Keratinocyte (primary cell): ENCODE results near the gene ZNF561. TPM values are rescaled to one million over a fixed set of nuclear protein-coding genes. Genes with fewer than 3 reads are reported as not detected.
"Not testable (repeated sequence)": the region's sequence is repeated elsewhere in the genome, so short reads cannot be mapped to it uniquely, and the experiment has no call there.

Source experiments
- DNase-seq: peaks from one replicate; pipeline ENCODE4 v3.0.0-alpha.2; 2011; ENCODE audit warnings: low read depth, missing footprints, low spot score
- FAIRE-seq: peaks from 2 replicates; lab custom pipeline; 2011; peaks lifted over from hg19 to GRCh38; lab: Jason Lieb, UNC
- H2AFZ ChIP-seq: 2 replicates; pipeline ENCODE4 v1.6.0; 2012; ENCODE audit warnings: low read length, control low read depth, inconsistent platforms; ENCODE audit not compliant: control insufficient read depth
- H3K27ac ChIP-seq: 2 replicates; pipeline ENCODE4 v1.5.1; 2011; ENCODE audit warnings: low read length; ENCODE audit not compliant: control insufficient read depth, insufficient read depth
- H3K27me3 ChIP-seq: 3 replicates; pipeline ENCODE4 v1.6.0; 2011; ENCODE audit warnings: low read length; ENCODE audit not compliant: control insufficient read depth, insufficient read depth; ENCODE audit errors: extremely low read depth
- H3K36me3 ChIP-seq, 2 experiments: 2 replicates in 1 of 2; 3 replicates in 1 of 2; pipeline ENCODE4 v1.5.1; 2011; ENCODE audit warnings: low read length in 2 of 2, mild to moderate bottlenecking in 1 of 2; ENCODE audit not compliant: control insufficient read depth in 2 of 2, insufficient read depth in 2 of 2; ENCODE audit errors: extremely low read depth in 1 of 2
- H3K4me1 ChIP-seq: 3 replicates; pipeline ENCODE4 v1.5.1; 2011; ENCODE audit warnings: low read length; ENCODE audit not compliant: control insufficient read depth, insufficient read depth; ENCODE audit errors: extremely low read depth
- H3K4me2 ChIP-seq: 3 replicates; pipeline ENCODE4 v1.6.0; 2011; ENCODE audit warnings: low read depth, low read length; ENCODE audit not compliant: control insufficient read depth, insufficient read depth; ENCODE audit errors: extremely low read depth
- H3K4me3 ChIP-seq, 3 experiments: fragments of 200-600 bp in 1 of 3; sonication (generic) in 1 of 3; 2 replicates in 2 of 3; 3 replicates in 1 of 3; pipeline ENCODE4 v1.5.1; 2011 to 2016; ENCODE audit warnings: low read length in 3 of 3, mild to moderate bottlenecking in 3 of 3, control low read depth in 2 of 3, inconsistent platforms in 1 of 3, low read depth in 1 of 3, mixed read lengths in 1 of 3, mixed run types in 1 of 3, moderate library complexity in 1 of 3; ENCODE audit not compliant: control insufficient read depth in 2 of 3, insufficient read depth in 2 of 3; ENCODE audit errors: extremely low read depth in 1 of 3
- H3K79me2 ChIP-seq: 2 replicates; pipeline ENCODE4 v1.6.0; 2012; ENCODE audit warnings: low read length; ENCODE audit not compliant: control insufficient read depth, insufficient read depth
- H3K9ac ChIP-seq: 3 replicates; pipeline ENCODE4 v1.6.0; 2011; ENCODE audit warnings: low read length; ENCODE audit not compliant: control insufficient read depth, insufficient read depth; ENCODE audit errors: extremely low read depth
- H3K9me1 ChIP-seq: 3 replicates; pipeline ENCODE4 v1.6.0; 2011; ENCODE audit warnings: low read length; ENCODE audit not compliant: control insufficient read depth, insufficient read depth; ENCODE audit errors: extremely low read depth
- H3K9me3 ChIP-seq: 2 replicates; pipeline ENCODE4 v1.5.1; 2012; ENCODE audit warnings: low read depth, low read length; ENCODE audit not compliant: control insufficient read depth
- H4K20me1 ChIP-seq: 3 replicates; pipeline ENCODE4 v1.6.0; 2011; ENCODE audit warnings: low read length; ENCODE audit not compliant: control insufficient read depth, insufficient read depth; ENCODE audit errors: extremely low read depth
- CTCF ChIP-seq, 3 experiments: IDR thresholded peaks in 1 of 3; conservative IDR thresholded peaks in 1 of 3; optimal IDR thresholded peaks in 1 of 3; 2 replicates in 2 of 3; 3 replicates in 1 of 3; pipeline versions ENCODE3 to v1.5.1; 2011; ENCODE audit warnings: low read length in 3 of 3, mild to moderate bottlenecking in 3 of 3, moderate library complexity in 2 of 3, control low read depth in 1 of 3, inconsistent platforms in 1 of 3; ENCODE audit not compliant: insufficient read depth in 2 of 3; ENCODE audit errors: extremely low read depth in 1 of 3
- EZH2 ChIP-seq: IDR thresholded peaks from one replicate; pipeline ENCODE4 v1.6.1; 2012; ENCODE audit warnings: inconsistent platforms, mild to moderate bottlenecking, low read length, moderate library complexity
- dilution Hi-C: fragments of 300-500 bp; cut with MboI; formaldehyde crosslinking; loops from one replicate; pipeline ENCODE4 v1.7.0; 2020; ENCODE audit warnings: low sequenced_read_pairs; ENCODE audit not compliant: extremely low pct_ligation_motif_present
- polyA plus RNA-seq, 5 experiments: library from polyadenylated mRNA; depleted of rRNA in 3 of 5; stranded (reverse) in 3 of 5; stranded (forward) in 1 of 5; unstranded in 1 of 5; fragments of >200 nt; gene quantifications; 1 replicate in 1 of 5; 2 replicates in 3 of 5; 3 replicates in 1 of 5; pipeline versions ENCODE4 v1.2.1 to v1.2.3, GENCODE V29; 2011 to 2012; ENCODE audit warnings: missing spikeins in 2 of 5, low read depth in 1 of 5, low replicate concordance in 1 of 5

ZNF561 gene
- polyA plus RNA-seq, 1 donor (not counting 4 experiments of a cell fraction or from before 2014, with no cell fraction given) = 56.3 TPM

GRCh38 chr19:9667898-9668297, 46.9 kb upstream of the ZNF561 start:
- no peak for TF ChIP-seq EZH2
- no peak for TF ChIP-seq CTCF (optimal IDR thresholded peaks at IDR 0.05 in 1 of 3, IDR thresholded peaks at IDR 0.05 in 1 of 3, conservative IDR thresholded peaks at IDR 0.05 in 1 of 3; ENCODE audit: extremely low read depth in 1 of 3, insufficient read depth in 2 of 3, low read length in 3 of 3)
- Histone ChIP-seq H3K79me2 (peaks cover 99% of the 10 kb centered on the region), H3K27ac (no peak overlapping the region), H2AFZ (no peak overlapping the region), H3K9ac (no peak overlapping the region), H3K27me3 (no peaks in the 10 kb centered on the region), H3K4me1 (no peaks in the 10 kb centered on the region), H3K9me1 (no peaks in the 10 kb centered on the region), H3K4me3 (no peak overlapping the region), H3K9me3 (peaks cover 6% of the 10 kb centered on the region), H4K20me1 (no peaks in the 10 kb centered on the region), H3K36me3 (peaks cover 6 to 11% of the 10 kb centered on the region in 2 experiments), H3K4me2 (no peak overlapping the region)
- no peak for FAIRE-seq
- dilution Hi-C loops = no loop called here
- no peak for DNase-seq

GRCh38 chr19:9658769-9659168, 37.7 kb upstream of the ZNF561 start:
- FAIRE-seq (no peak), DNase-seq (no peak)
- Histone ChIP-seq H3K4me2 (no peak overlapping the region), H3K9me3 (peaks cover 4% of the 10 kb centered on the region), H3K36me3 (peaks cover 21 to 29% of the 10 kb centered on the region in 2 experiments), H3K4me1 (no peaks in the 10 kb centered on the region), H3K27ac (no peak overlapping the region), H2AFZ (no peak overlapping the region), H3K79me2 (peaks cover 59% of the 10 kb centered on the region), H3K4me3 (no peak overlapping the region), H3K9ac (no peak overlapping the region), H3K9me1 (no peaks in the 10 kb centered on the region), H4K20me1 (no peaks in the 10 kb centered on the region), H3K27me3 (no peaks in the 10 kb centered on the region)
- dilution Hi-C loops = no loop called here
- TF ChIP-seq EZH2 (no peak), CTCF (optimal IDR thresholded peaks at IDR 0.05 in 1 of 3, IDR thresholded peaks at IDR 0.05 in 1 of 3, conservative IDR thresholded peaks at IDR 0.05 in 1 of 3; ENCODE audit: extremely low read depth in 1 of 3, insufficient read depth in 2 of 3, low read length in 3 of 3) (no peak)

GRCh38 chr19:9653066-9653555, 32.1 kb upstream of the ZNF561 start:
- H3K9ac ChIP-seq = not testable (repeated sequence)

GRCh38 chr19:9651464-9651863, 30.4 kb upstream of the ZNF561 start:
- H3K27me3 ChIP-seq, H3K4me2 ChIP-seq, dilution Hi-C loops, H3K9me1 ChIP-seq, DNase-seq, H3K27ac ChIP-seq, H3K9ac ChIP-seq, H3K4me1 ChIP-seq, H4K20me1 ChIP-seq, H2AFZ ChIP-seq, H3K4me3 ChIP-seq: not testable (repeated sequence)
- Histone ChIP-seq H3K36me3 (peaks cover 27 to 33% of the 10 kb centered on the region in 2 experiments), H3K79me2 (peaks cover 26% of the 10 kb centered on the region), H3K9me3 (peaks cover 25% of the 10 kb centered on the region)
- FAIRE-seq = peak; percentile 17

More at GRCh38 chr19:9653066-9653555, 32.1 kb upstream of the ZNF561 start:
- H3K27ac ChIP-seq, H3K4me3 ChIP-seq, H3K4me1 ChIP-seq, dilution Hi-C loops, DNase-seq, H4K20me1 ChIP-seq, H3K27me3 ChIP-seq, FAIRE-seq, H2AFZ ChIP-seq, H3K4me2 ChIP-seq, H3K9me1 ChIP-seq: not testable (repeated sequence)
- Histone ChIP-seq H3K36me3 (peaks cover 27 to 36% of the 10 kb centered on the region in 2 experiments), H3K9me3 (peaks cover 25% of the 10 kb centered on the region), H3K79me2 (peaks cover 28% of the 10 kb centered on the region)
